ENCODE data around the gene INPP4B. TPM values are rescaled to one million over a fixed set of nuclear protein-coding genes. Genes with fewer than 3 reads are reported as not detected.
A peak's percentile ranks its signal among the peaks of the same experiment; 100 is the strongest.

Gene INPP4B
- total and polyA plus RNA-seq, 2 donors (not counting 1 experiment from before 2014, with no cell fraction given), result 19.7 to 22.2 TPM

DNA sequence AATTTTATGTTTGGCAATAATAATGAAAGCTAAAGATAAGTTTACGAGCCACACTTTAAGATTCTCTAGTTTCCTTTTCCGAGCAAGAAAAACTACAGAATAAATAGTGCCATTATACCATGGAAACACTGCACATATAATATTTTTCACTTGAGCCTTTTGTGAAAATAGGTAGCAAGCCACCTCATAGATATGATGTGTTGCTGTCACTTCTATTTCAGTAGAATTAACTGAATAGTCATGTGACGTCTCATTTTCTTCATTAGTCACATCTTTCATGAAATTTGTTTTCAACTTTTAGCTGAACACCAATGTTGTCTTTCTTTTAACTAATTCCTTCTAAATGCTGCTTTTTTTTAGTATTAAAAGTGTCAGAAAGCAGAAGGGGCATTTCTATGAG is 574.3 kb downstream of the INPP4B start:
- no peaks in the 10 kb centered on the region for H3K27me3 ChIP-seq (ENCODE audit: control insufficient read depth, insufficient read depth, low read length)
- peaks cover 11% of the 10 kb centered on the region for H3K4me1 ChIP-seq (ENCODE audit: control insufficient read depth, extremely low read depth, insufficient read depth, low read length)
- no peak overlapping the region for H3K9ac ChIP-seq (ENCODE audit: insufficient read depth, low read length)
- no peaks in the 10 kb centered on the region for H4K20me1 ChIP-seq (ENCODE audit: control insufficient read depth, extremely low read depth, insufficient read depth, low read length)
- H3K36me3 ChIP-seq (ENCODE audit: control insufficient read depth, insufficient read depth, low read length), result no peaks in the 10 kb centered on the region
- H3K9me3 ChIP-seq (ENCODE audit: control insufficient read depth, insufficient read depth, low read depth, low read length), result no peaks in the 10 kb centered on the region
- DNase-seq (ENCODE audit: low read depth in 2 of 2), result no peak
- no peak overlapping the region for H2AFZ ChIP-seq (ENCODE audit: low read length)
- no peaks in the 10 kb centered on the region for H3K79me2 ChIP-seq (ENCODE audit: control insufficient read depth, insufficient read depth, low read length)
- TF ChIP-seq, protein P1, sequence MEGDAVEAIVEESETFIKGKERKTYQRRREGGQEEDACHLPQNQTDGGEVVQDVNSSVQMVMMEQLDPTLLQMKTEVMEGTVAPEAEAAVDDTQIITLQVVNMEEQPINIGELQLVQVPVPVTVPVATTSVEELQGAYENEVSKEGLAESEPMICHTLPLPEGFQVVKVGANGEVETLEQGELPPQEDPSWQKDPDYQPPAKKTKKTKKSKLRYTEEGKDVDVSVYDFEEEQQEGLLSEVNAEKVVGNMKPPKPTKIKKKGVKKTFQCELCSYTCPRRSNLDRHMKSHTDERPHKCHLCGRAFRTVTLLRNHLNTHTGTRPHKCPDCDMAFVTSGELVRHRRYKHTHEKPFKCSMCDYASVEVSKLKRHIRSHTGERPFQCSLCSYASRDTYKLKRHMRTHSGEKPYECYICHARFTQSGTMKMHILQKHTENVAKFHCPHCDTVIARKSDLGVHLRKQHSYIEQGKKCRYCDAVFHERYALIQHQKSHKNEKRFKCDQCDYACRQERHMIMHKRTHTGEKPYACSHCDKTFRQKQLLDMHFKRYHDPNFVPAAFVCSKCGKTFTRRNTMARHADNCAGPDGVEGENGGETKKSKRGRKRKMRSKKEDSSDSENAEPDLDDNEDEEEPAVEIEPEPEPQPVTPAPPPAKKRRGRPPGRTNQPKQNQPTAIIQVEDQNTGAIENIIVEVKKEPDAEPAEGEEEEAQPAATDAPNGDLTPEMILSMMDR (conservative IDR thresholded peaks at IDR 0.05 in 1 of 2, IDR thresholded peaks at IDR 0.05 in 1 of 2; ENCODE audit: low read depth in 1 of 2, low read length in 2 of 2), result no peak
- no peak for TF ChIP-seq EZH2 (IDR thresholded peaks at IDR 0.05; ENCODE audit: low read length, missing control alignments)
- H3K4me2 ChIP-seq (ENCODE audit: extremely low read depth, insufficient read depth, low read length), result no peak overlapping the region
- H3K4me3 ChIP-seq (replicated peaks in 1 of 4; ENCODE audit: control extremely low read depth in 1 of 4, insufficient read depth in 1 of 4, low read depth in 3 of 4, low read length in 4 of 4), result no peak overlapping the region
- no peak overlapping the region for H3K27ac ChIP-seq (ENCODE audit: insufficient read depth, low read length)

DNA sequence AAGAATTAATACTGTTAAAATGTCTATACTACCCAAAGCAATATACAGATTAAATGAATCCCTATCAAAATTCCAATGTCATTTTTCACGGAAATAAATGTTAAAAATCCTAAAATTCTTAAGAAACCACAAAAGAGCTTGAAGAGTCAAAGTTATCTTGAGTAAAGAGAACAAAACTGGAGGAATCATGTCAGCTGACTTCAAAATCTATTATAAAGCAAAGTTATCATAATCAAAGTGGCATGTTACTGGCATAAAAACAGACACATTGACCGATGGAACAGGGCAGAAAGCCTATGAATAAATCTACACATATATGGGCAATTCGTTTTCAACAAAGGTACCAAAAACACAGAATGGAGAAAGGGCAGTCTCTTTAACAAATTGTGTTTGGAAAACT is 579.0 kb downstream of the INPP4B start:
- Histone ChIP-seq H3K27ac (ENCODE audit: insufficient read depth, low read length) (no peak overlapping the region), H3K4me1 (ENCODE audit: control insufficient read depth, extremely low read depth, insufficient read depth, low read length) (peaks cover 10% of the 10 kb centered on the region)
- DNase-seq (ENCODE audit: low read depth in 2 of 2), result peak in 1 of 2 donors; percentile 52

DNA sequence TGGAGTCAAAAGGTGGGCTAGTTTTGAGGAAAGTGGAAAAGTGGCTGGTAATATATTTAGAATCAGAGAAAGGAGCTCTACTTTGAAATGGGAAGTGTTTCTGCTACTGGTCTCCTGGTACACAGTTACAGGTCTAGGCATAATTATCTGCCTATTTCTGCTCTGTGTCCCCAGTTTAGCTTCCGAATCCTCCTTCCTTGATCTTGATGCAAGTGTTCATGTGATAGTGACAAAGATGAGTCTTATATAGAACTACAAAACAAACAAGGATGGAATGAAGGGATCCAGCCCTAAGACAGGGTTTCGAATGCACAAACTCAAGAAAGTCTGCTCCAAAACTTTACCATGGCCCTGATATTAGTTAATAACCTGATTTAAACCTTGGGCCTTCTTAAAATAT is 580.2 kb downstream of the INPP4B start:
- Histone ChIP-seq H3K9ac (ENCODE audit: insufficient read depth, low read length) (no peak overlapping the region), H3K9me3 (ENCODE audit: control insufficient read depth, insufficient read depth, low read depth, low read length) (no peaks in the 10 kb centered on the region), H3K79me2 (ENCODE audit: control insufficient read depth, insufficient read depth, low read length) (no peaks in the 10 kb centered on the region), H2AFZ (ENCODE audit: low read length) (no peak overlapping the region), H3K4me2 (ENCODE audit: extremely low read depth, insufficient read depth, low read length) (peak overlapping the region; percentile 82), H3K27ac (ENCODE audit: insufficient read depth, low read length) (peak overlapping the region; percentile 83), H3K4me1 (ENCODE audit: control insufficient read depth, extremely low read depth, insufficient read depth, low read length) (peaks cover 10% of the 10 kb centered on the region), H3K4me3 (replicated peaks in 1 of 4; ENCODE audit: control extremely low read depth in 1 of 4, insufficient read depth in 1 of 4, low read depth in 3 of 4, low read length in 4 of 4) (no peak overlapping the region), H4K20me1 (ENCODE audit: control insufficient read depth, extremely low read depth, insufficient read depth, low read length) (no peaks in the 10 kb centered on the region), H3K36me3 (ENCODE audit: control insufficient read depth, insufficient read depth, low read length) (no peaks in the 10 kb centered on the region), H3K27me3 (ENCODE audit: control insufficient read depth, insufficient read depth, low read length) (no peaks in the 10 kb centered on the region)
- DNase-seq (ENCODE audit: low read depth in 2 of 2), result no peak
- TF ChIP-seq, protein P1 (conservative IDR thresholded peaks at IDR 0.05 in 1 of 2, IDR thresholded peaks at IDR 0.05 in 1 of 2; ENCODE audit: low read depth in 1 of 2, low read length in 2 of 2), result no peak
- TF ChIP-seq EZH2 (IDR thresholded peaks at IDR 0.05; ENCODE audit: low read length, missing control alignments), result no peak

More for the DNA sequence above, 579.0 kb downstream of the INPP4B start:
- no peaks in the 10 kb centered on the region for H3K79me2 ChIP-seq (ENCODE audit: control insufficient read depth, insufficient read depth, low read length)
- TF ChIP-seq, protein P1 (conservative IDR thresholded peaks at IDR 0.05 in 1 of 2, IDR thresholded peaks at IDR 0.05 in 1 of 2; ENCODE audit: low read depth in 1 of 2, low read length in 2 of 2), result no peak
- no peak for TF ChIP-seq EZH2 (IDR thresholded peaks at IDR 0.05; ENCODE audit: low read length, missing control alignments)
- H3K36me3 ChIP-seq (ENCODE audit: control insufficient read depth, insufficient read depth, low read length), result no peaks in the 10 kb centered on the region
- no peaks in the 10 kb centered on the region for H4K20me1 ChIP-seq (ENCODE audit: control insufficient read depth, extremely low read depth, insufficient read depth, low read length)
- no peak overlapping the region for H3K9ac ChIP-seq (ENCODE audit: insufficient read depth, low read length)
- H3K4me2 ChIP-seq (ENCODE audit: extremely low read depth, insufficient read depth, low read length), result no peak overlapping the region
- H2AFZ ChIP-seq (ENCODE audit: low read length), result no peak overlapping the region
- no peak overlapping the region for H3K4me3 ChIP-seq (replicated peaks in 1 of 4; ENCODE audit: control extremely low read depth in 1 of 4, insufficient read depth in 1 of 4, low read depth in 3 of 4, low read length in 4 of 4)
- H3K27me3 ChIP-seq (ENCODE audit: control insufficient read depth, insufficient read depth, low read length), result no peaks in the 10 kb centered on the region
- H3K9me3 ChIP-seq (ENCODE audit: control insufficient read depth, insufficient read depth, low read depth, low read length), result no peaks in the 10 kb centered on the region

All from fibroblast of lung (primary cell).